GM12878 (cell line): ENCODE measurements around the gene RAB32. TPM values are rescaled to one million over a fixed set of nuclear protein-coding genes. Genes with fewer than 3 reads are reported as not detected.

Source experiments
- ATAC-seq: fragments of 200-7000 bp; cut with Tn5 transposase; 3 replicates; pipeline ENCODE4 v1.9.1; 2020; ENCODE audit warnings: mild to moderate bottlenecking, moderate library complexity
- BruUV-seq: library from RNA; stranded (reverse); fragments of 400-500 nt; replicated peaks from 2 replicates; lab custom pipeline; 2021; lab: Mats Ljungman, UMichigan
- CTCF ChIA-PET: fragments of 300-600 bp; sonication (Branson Sonifier 250); formaldehyde crosslinking; extraction: SDS; loops from one replicate; lab custom pipeline; 2021; ENCODE audit warnings: inconsistent platforms; lab: Yijun Ruan, JAX
- POLR2A ChIA-PET: fragments of 350-600 bp; formaldehyde crosslinking; extraction: SDS; loops from one replicate; lab custom pipeline; 2021; ENCODE audit warnings: inconsistent platforms; lab: Charles Lee
- RAD21 ChIA-PET: fragments of 300-600 bp; sonication (Branson Sonifier 250); formaldehyde crosslinking; loops from one replicate; lab custom pipeline; 2023; ENCODE audit warnings: antibody characterized with exemption; ENCODE audit not compliant: unreplicated experiment; lab: Charles Lee
- SMC1A ChIA-PET: fragments of 300-600 bp; sonication (Branson Sonifier 250); formaldehyde crosslinking; loops from one replicate; lab custom pipeline; 2023; ENCODE audit not compliant: unreplicated experiment, uncharacterized antibody; lab: Charles Lee
- DNase-seq: peaks from one replicate; pipeline ENCODE4 v3.0.0-alpha.2; 2011; ENCODE audit warnings: low read depth, low spot score
- FAIRE-seq: peaks from 3 replicates; lab custom pipeline; 2011; peaks lifted over from hg19 to GRCh38; lab: Jason Lieb, UNC
- H2AFZ ChIP-seq: 2 replicates; pipeline ENCODE4 v1.6.0; 2011; ENCODE audit warnings: low read depth, low read length, control low read depth; ENCODE audit not compliant: control insufficient read depth
- H3K27ac ChIP-seq: 2 replicates; pipeline ENCODE4 v1.5.1; 2011; ENCODE audit warnings: control low read depth; ENCODE audit not compliant: control insufficient read depth, insufficient read depth
- H3K27me3 ChIP-seq, 2 experiments: replicated peaks in 1 of 2; 2 replicates each; pipeline versions ENCODE4 v1.6.0 to v1.6.1; 2011; ENCODE audit warnings: low read length in 1 of 2; ENCODE audit not compliant: control insufficient read depth in 2 of 2, insufficient read depth in 2 of 2
- H3K36me3 ChIP-seq, 2 experiments: 2 replicates each; pipeline ENCODE4 v1.5.1; 2011; ENCODE audit warnings: low read length in 1 of 2; ENCODE audit not compliant: control insufficient read depth in 2 of 2, insufficient read depth in 2 of 2
- H3K4me1 ChIP-seq: 2 replicates; pipeline ENCODE4 v1.6.1; 2011; ENCODE audit warnings: mild to moderate bottlenecking, low read length, moderate library complexity, mixed read lengths; ENCODE audit not compliant: control insufficient read depth, insufficient read depth
- H3K4me2 ChIP-seq: 2 replicates; pipeline ENCODE4 v1.6.0; 2011; ENCODE audit warnings: control low read depth; ENCODE audit not compliant: control insufficient read depth, insufficient read depth
- H3K4me3 ChIP-seq: fragments of 200-600 bp; sonication (generic); 2 replicates; pipeline ENCODE4 v1.5.1; 2016
- H3K79me2 ChIP-seq: 2 replicates; pipeline ENCODE4 v1.6.0; 2011; ENCODE audit warnings: low read length; ENCODE audit not compliant: control insufficient read depth, insufficient read depth
- H3K9ac ChIP-seq: 2 replicates; pipeline ENCODE4 v1.8.0; 2011; ENCODE audit warnings: low read length, control low read depth, mixed read lengths; ENCODE audit not compliant: control insufficient read depth, insufficient read depth
- H3K9me3 ChIP-seq: replicated peaks from 3 replicates; pipeline ENCODE4 v1.5.1; 2011; ENCODE audit warnings: mild to moderate bottlenecking, low read length; ENCODE audit not compliant: control insufficient read depth, insufficient read depth
- H4K20me1 ChIP-seq: 2 replicates; pipeline ENCODE4 v1.6.0; 2011; ENCODE audit not compliant: control insufficient read depth, insufficient read depth
- ATF3 ChIP-seq: IDR thresholded peaks from 2 replicates; pipeline ENCODE4 v1.6.1; 2011; ENCODE audit warnings: low read depth, mild to moderate bottlenecking, low read length, moderate library complexity, borderline replicate concordance; ENCODE audit errors: extremely low read depth
- BCL11A ChIP-seq: IDR thresholded peaks from 2 replicates; pipeline ENCODE4 v1.6.1; 2011; ENCODE audit warnings: low read depth, low read length
- BRCA1 ChIP-seq: IDR thresholded peaks from 2 replicates; pipeline ENCODE4 v1.6.1; 2011; ENCODE audit warnings: low read depth, low read length, improper control_type of control experiment
- GABPA ChIP-seq: IDR thresholded peaks from 2 replicates; pipeline ENCODE4 v1.6.1; 2014; ENCODE audit warnings: antibody characterized with exemption, low read depth, mild to moderate bottlenecking, inconsistent platforms
- IRF5 ChIP-seq: fragments of 450-650 bp; IDR thresholded peaks from 2 replicates; pipeline ENCODE4 v1.6.1; 2017; ENCODE audit warnings: borderline replicate concordance
- SKIL ChIP-seq: fragments of 450-650 bp; IDR thresholded peaks from 2 replicates; pipeline ENCODE4 v1.6.1; 2017; ENCODE audit warnings: mild to moderate bottlenecking, low read depth, inconsistent platforms; ENCODE audit not compliant: poor library complexity, severe bottlenecking
- WGBS: methylation state at CpG from one replicate; pipeline ENCODE4 v1.1.6; 2016; ENCODE audit warnings: low lambda C conversion rate; ENCODE audit not compliant: insufficient replicate concordance, insufficient coverage; ENCODE audit errors: missing lambda C conversion rate; 5-methylcytosine and 5-hydroxymethylcytosine counted together
- in situ Hi-C: fragments of 300-500 bp; cut with MboI; formaldehyde crosslinking; loops from 9 replicates; pipeline ENCODE4 v1.14.3; 2018; ENCODE audit warnings: mixed read lengths
- intact Hi-C: fragments of 100-400 bp; cut with micrococcal nuclease; formaldehyde crosslinking; loops from one replicate; pipeline ENCODE4 v1.14.2; 2022; ENCODE audit not compliant: unreplicated experiment
- polyA plus RNA-seq, 11 experiments: library from polyadenylated mRNA; depleted of rRNA in 4 of 11; unstranded in 6 of 11; stranded (reverse) in 5 of 11; fragments of >200 nt; fragmentation: Nextera tagmentation in 4 of 11; fragmentation: Illumina TruSeq in 1 of 11; extraction: Ambion mirVana in 4 of 11; extraction: Trizol in 1 of 11; gene quantifications; 1 replicate in 1 of 11; 2 replicates in 10 of 11; pipeline versions ENCODE4 v1.2.1 to v1.2.3, GENCODE V29; 2011 to 2016; ENCODE audit warnings: inconsistent platforms in 2 of 11, missing spikeins in 2 of 11, low read depth in 1 of 11
- total RNA-seq, 4 experiments: library from RNA; depleted of rRNA in 3 of 4; stranded (reverse); fragments of >200 nt in 3 of 4; fragmentation: Illumina TruSeq in 1 of 4; extraction: Trizol in 1 of 4; gene quantifications; 2 replicates each; pipeline versions ENCODE4 v1.2.1 to v1.2.3, GENCODE V29; 2013 to 2021

Gene RAB32
- total and polyA plus RNA-seq, 10 of the 15 experiments (the other 5 are each of a cell fraction or from before 2014, with no cell fraction given): 0.50 TPM; not detected in 9

GRCh38 chr6:146544616-146545182 lies 1.1 kb downstream of the RAB32 start:
- ChIA-PET POLR2A (interaction anchor here (0.5 to 0.7 kb wide), 2 partner anchors 116 to 638 kb away, joined by 3 to 4 read pairs; no protein-coding TSS in a partner anchor), CTCF (no interaction called here), SMC1A (no interaction called here), RAD21 (no interaction called here)
- Histone ChIP-seq H3K4me2 (no peak overlapping the region), H3K9ac (no peak overlapping the region), H3K79me2 (no peaks in the 10 kb centered on the region), H3K9me3 (no peaks in the 10 kb centered on the region), H3K4me3 (no peak overlapping the region), H3K4me1 (no peaks in the 10 kb centered on the region), H2AFZ (no peak overlapping the region), H3K36me3 (no peaks in the 10 kb centered on the region), H3K27ac (no peak overlapping the region), H3K27me3 (peaks cover 0 to 2% of the 10 kb centered on the region in 2 experiments; a peak in 3 of 4 replicates), H4K20me1 (no peaks in the 10 kb centered on the region)
- WGBS: 57% methylated on average over 9 of the region's 11 CpGs
- BruUV-seq: no TSS peak
- intact Hi-C loops: no loop called here
- in situ Hi-C loops: no loop called here
- TF ChIP-seq BRCA1 (no peak), ATF3 (no peak), IRF5 (no peak), SKIL (no peak), BCL11A (no peak), GABPA (no peak)
- FAIRE-seq (no peak), DNase-seq (no peak), ATAC-seq (no peak)
